Common myeloid progenitor, CD34-positive (primary cell): ENCODE data around the gene VPS52.

Source experiments
- CTCF ChIA-PET: fragments of 350-600 bp; sonication (Branson Sonifier 250); formaldehyde crosslinking; loops from one replicate; lab custom pipeline; 2021; ENCODE audit warnings: antibody characterized with exemption; lab: Charles Lee
- POLR2A ChIA-PET: fragments of 350-600 bp; sonication (Branson Sonifier 250); formaldehyde crosslinking; loops from one replicate; lab custom pipeline; 2021; ENCODE audit warnings: antibody characterized with exemption; lab: Charles Lee
- DNase-seq, 3 donors: peaks; one replicate each; pipeline versions ENCODE4 v3.0.0 to v3.0.0-alpha.2; 2013
- H3K27ac ChIP-seq, 2 experiments: 1 replicate in 1 of 2; 2 replicates in 1 of 2; pipeline ENCODE4 v1.7.0; 2013; ENCODE audit warnings: inconsistent platforms in 2 of 2, low read length in 2 of 2, mild to moderate bottlenecking in 2 of 2, low read depth in 1 of 2, moderate library complexity in 1 of 2; ENCODE audit not compliant: severe bottlenecking in 2 of 2, insufficient read depth in 1 of 2, poor library complexity in 1 of 2
- H3K27me3 ChIP-seq, 5 experiments: replicated peaks in 2 of 5; 1 replicate in 3 of 5; 2 replicates in 2 of 5; pipeline versions ENCODE4 v1.6.1 to v1.7.0; 2013; ENCODE audit warnings: low read length in 4 of 5, mild to moderate bottlenecking in 2 of 5, moderate library complexity in 2 of 5, inconsistent platforms in 1 of 5; ENCODE audit not compliant: insufficient read depth in 5 of 5, control insufficient read depth in 4 of 5
- H3K36me3 ChIP-seq, 4 experiments: 1 replicate in 2 of 4; 2 replicates in 2 of 4; pipeline versions ENCODE4 v1.6.1 to v1.7.0; 2013; ENCODE audit warnings: low read length in 3 of 4, control low read depth in 1 of 4, mild to moderate bottlenecking in 1 of 4; ENCODE audit not compliant: control insufficient read depth in 4 of 4, insufficient read depth in 4 of 4
- H3K4me1 ChIP-seq, 4 experiments: 1 replicate in 3 of 4; 2 replicates in 1 of 4; pipeline versions ENCODE4 v1.6.1 to v1.7.1; 2013; ENCODE audit warnings: low read length in 3 of 4, mild to moderate bottlenecking in 3 of 4, control low read depth in 1 of 4, inconsistent platforms in 1 of 4, moderate library complexity in 1 of 4; ENCODE audit not compliant: control insufficient read depth in 4 of 4, insufficient read depth in 4 of 4; ENCODE audit errors: control extremely low read depth in 1 of 4
- H3K4me3 ChIP-seq, 7 experiments: 1 replicate in 4 of 7; 2 replicates in 3 of 7; pipeline versions ENCODE4 v1.5.1 to v1.7.0; 2013; ENCODE audit warnings: mild to moderate bottlenecking in 7 of 7, low read length in 6 of 7, moderate library complexity in 6 of 7, inconsistent platforms in 2 of 7, low read depth in 2 of 7, control low read depth in 1 of 7; ENCODE audit not compliant: insufficient read depth in 4 of 7, control insufficient read depth in 1 of 7; ENCODE audit errors: extremely low read depth in 1 of 7
- H3K9me3 ChIP-seq, 5 experiments: 1 replicate in 4 of 5; 2 replicates in 1 of 5; pipeline versions ENCODE4 v1.6.1 to v1.7.1; 2013; ENCODE audit warnings: low read length in 4 of 5, mild to moderate bottlenecking in 2 of 5, inconsistent platforms in 1 of 5, low read depth in 1 of 5, moderate library complexity in 1 of 5; ENCODE audit not compliant: control insufficient read depth in 4 of 5, insufficient read depth in 2 of 5; ENCODE audit errors: control extremely low read depth in 1 of 5
- WGBS: methylation state at CpG from one replicate; pipeline ENCODE4 v1.1.5; 2013; ENCODE audit not compliant: insufficient coverage; 5-methylcytosine and 5-hydroxymethylcytosine counted together

VPS52 gene

DNA sequence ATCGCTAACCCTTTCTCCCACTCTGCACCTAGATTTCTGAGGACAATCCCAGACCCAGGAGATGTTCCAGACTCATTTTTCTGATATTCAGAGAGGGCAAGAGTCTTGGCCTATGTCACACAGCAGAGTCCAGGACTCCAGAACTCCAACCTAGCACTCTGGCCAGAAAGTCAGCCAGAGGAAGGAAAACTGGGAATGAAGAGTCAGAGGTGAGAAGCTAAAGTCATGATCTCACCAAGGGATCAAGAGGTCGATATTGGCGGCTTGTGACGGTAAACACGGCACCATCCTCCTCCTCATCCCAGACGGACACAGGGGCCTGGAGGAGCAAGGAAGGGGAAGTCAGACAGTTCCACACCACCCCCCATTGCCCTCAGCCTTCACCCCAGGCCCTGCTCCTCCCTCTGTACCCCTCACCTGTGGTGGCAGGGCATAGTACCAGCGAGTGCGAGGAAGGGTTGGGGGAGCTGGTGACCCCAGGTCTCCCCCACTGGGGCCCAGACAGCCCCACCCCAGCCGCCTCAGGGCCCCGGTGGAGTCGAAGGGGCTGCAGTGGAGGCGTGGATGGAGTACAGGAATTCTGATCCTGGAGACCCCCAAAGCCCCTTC lies 25.2 kb upstream of the VPS52 start:
- peak overlapping the region in 1 of 2 experiments; percentile 93 for H3K27ac ChIP-seq
- H3K27me3 ChIP-seq, result no peaks in the 10 kb centered on the region
- DNase-seq, result no peak
- CTCF ChIA-PET, result interaction anchor here (1.0 to 5.8 kb wide), 4 partner anchors 8 to 17 kb away, joined by 3 to 96 read pairs (median 16); partner anchors contain the start of genes B3GALT4, PFDN6, TAPBP and WDR46
- 85% methylated on average over 6 of the region's 12 CpGs for WGBS
- H3K4me1 ChIP-seq, result peaks cover 0 to 31% (median 27%) of the 10 kb centered on the region in 4 experiments
- POLR2A ChIA-PET, result interaction anchor here (0.6 to 2.0 kb wide), 4 partner anchors 8 to 27 kb away, joined by 3 to 4 read pairs (median 4); partner anchors contain the start of genes B3GALT4, RPS18, VPS52 and WDR46
- H3K9me3 ChIP-seq, result no peaks in the 10 kb centered on the region
- peak overlapping the region in 5 of 7 experiments; percentile 79 to 94 (median 87) for H3K4me3 ChIP-seq
- peaks cover 9 to 56% (median 43%) of the 10 kb centered on the region in 4 experiments for H3K36me3 ChIP-seq

- peaks cover 9 to 62% (median 49%) of the 10 kb centered on the region in 4 experiments for H3K36me3 ChIP-seq
- WGBS, result 97% methylated on average over 13 of the region's 15 CpGs
- POLR2A ChIA-PET, result interaction anchor here (2.0 kb wide), 1 partner anchor 18 kb away, joined by 4 read pairs; the partner anchor contains the start of gene B3GALT4
- no peaks in the 10 kb centered on the region for H3K9me3 ChIP-seq
- H3K27ac ChIP-seq, result peak overlapping the region in 1 of 2 experiments; percentile 29
- no peaks in the 10 kb centered on the region for H3K27me3 ChIP-seq
- DNase-seq, result no peak
- no peak overlapping the region for H3K4me3 ChIP-seq
- CTCF ChIA-PET, result interaction anchor here (1.1 to 5.8 kb wide), 2 partner anchors 16 to 18 kb away, joined by 3 to 96 read pairs; partner anchors contain the start of genes B3GALT4 and TAPBP
- peaks cover 0 to 37% (median 27%) of the 10 kb centered on the region in 4 experiments for H3K4me1 ChIP-seq
Measured at GRCh38 chr6:33295621-33296369, 24.1 kb upstream of the VPS52 start.

DNA sequence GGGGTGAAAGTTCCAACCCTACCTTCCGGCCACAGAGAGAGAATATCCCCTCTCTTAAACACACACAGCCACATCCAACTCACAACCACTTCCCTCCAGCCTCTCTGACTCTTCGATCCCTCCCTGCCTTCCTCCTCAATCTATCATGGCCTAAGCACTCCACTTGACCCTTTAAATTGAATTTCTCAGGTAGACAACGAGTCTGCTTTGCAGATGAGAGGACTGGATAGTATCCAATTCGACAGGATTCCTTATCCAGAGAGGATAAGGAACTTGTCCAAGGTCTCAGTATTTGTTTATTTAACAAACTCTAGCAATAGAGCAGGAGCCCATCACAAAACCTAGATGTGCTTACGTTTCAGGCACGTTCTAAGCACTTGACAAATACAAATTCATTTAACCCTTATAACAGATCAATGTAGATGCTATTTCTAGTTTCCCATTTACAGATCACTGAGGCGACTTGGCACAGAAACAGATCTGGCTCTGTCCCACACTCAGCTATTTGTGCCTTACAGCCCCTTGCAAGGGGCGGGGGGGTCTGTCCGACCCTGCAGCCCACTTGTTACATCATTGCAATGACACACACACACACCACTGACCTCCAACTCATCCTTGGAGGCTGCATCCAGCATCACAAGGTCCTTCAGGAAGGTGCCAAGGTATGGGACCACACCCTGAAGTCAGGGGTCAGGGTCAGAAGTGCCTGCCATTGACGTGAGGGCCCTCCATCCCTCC lies 22.6 kb upstream of the VPS52 start:
- POLR2A ChIA-PET, result no interaction called here
- CTCF ChIA-PET, result interaction anchor here (5.8 kb wide), 1 partner anchor 14 kb away, joined by 96 read pairs; the partner anchor contains the start of gene B3GALT4

DNA sequence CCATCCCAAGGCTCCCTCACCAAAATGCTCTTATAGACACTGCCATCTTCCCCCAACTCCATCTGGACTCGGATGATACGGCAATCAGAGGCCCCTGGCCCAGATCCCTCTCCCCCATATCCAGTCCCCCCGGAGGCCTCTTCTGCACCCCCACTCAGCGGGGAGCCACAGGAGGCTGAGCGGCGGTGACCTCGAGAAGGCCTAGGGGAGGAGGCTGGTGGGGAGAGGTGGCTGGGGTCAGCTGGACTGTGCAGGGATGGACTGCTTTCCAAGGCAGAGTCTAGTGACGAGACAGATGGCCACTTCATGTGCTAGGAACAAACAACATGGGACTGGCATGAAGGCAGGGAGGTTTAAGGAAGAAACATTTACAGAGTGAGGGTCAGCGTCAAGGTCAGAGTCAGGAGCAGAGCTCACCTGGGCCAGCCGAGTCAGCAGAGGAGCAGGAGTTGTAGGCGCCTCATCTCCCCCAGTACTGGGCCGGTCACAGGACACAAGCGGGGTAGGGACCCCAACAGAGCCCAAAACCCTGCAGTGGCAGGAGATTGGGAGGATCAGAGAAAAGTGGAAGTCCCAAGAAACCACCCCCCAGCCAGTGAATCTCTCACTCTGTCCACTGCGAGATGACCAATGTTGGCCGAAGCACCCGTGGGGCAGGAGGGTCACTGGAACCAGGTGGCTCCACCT lies 21.5 kb upstream of the VPS52 start:
- Histone ChIP-seq H3K27ac (no peak overlapping the region), H3K9me3 (no peaks in the 10 kb centered on the region), H3K27me3 (no peaks in the 10 kb centered on the region), H3K4me3 (no peak overlapping the region), H3K4me1 (peaks cover 0 to 35% (median 30%) of the 10 kb centered on the region in 4 experiments), H3K36me3 (peaks cover 9 to 68% (median 50%) of the 10 kb centered on the region in 4 experiments)
- WGBS, result 99% methylated on average over 9 of the region's 16 CpGs
- POLR2A ChIA-PET, result no interaction called here
- no peak for DNase-seq
- CTCF ChIA-PET, result interaction anchor here (0.6 to 6.3 kb wide), 3 partner anchors 12 to 16 kb away, joined by 3 to 53 read pairs (median 5); partner anchors contain the start of gene B3GALT4

More for the DNA sequence above, 22.6 kb upstream of the VPS52 start:
- Histone ChIP-seq H3K27me3 (no peaks in the 10 kb centered on the region), H3K4me1 (peaks cover 0 to 32% (median 26%) of the 10 kb centered on the region in 4 experiments), H3K9me3 (no peaks in the 10 kb centered on the region), H3K27ac (no peak overlapping the region), H3K36me3 (peaks cover 9 to 66% (median 50%) of the 10 kb centered on the region in 4 experiments), H3K4me3 (no peak overlapping the region)
- DNase-seq, result no peak
- WGBS, result 98% methylated on average over 7 of the region's 10 CpGs

GRCh38 chr6:33290459-33290858 lies 18.8 kb upstream of the VPS52 start:
- DNase-seq, result no peak
- Histone ChIP-seq H3K4me1 (peaks cover 0 to 31% (median 23%) of the 10 kb centered on the region in 4 experiments), H3K9me3 (no peaks in the 10 kb centered on the region), H3K4me3 (peak overlapping the region in 5 of 7 experiments; percentile 74 to 98 (median 84)), H3K27ac (peak overlapping the region in 1 of 2 experiments; percentile 93), H3K27me3 (no peaks in the 10 kb centered on the region), H3K36me3 (peaks cover 8 to 70% (median 54%) of the 10 kb centered on the region in 4 experiments)
- ChIA-PET POLR2A (interaction anchor here (0.6 to 1.8 kb wide), 2 partner anchors 9 to 1623 kb away, joined by 3 to 5 read pairs; partner anchors contain the start of gene RGL2), CTCF (interaction anchor here (1.0 to 6.3 kb wide), 6 partner anchors 8 to 18 kb away, joined by 3 to 53 read pairs (median 6); partner anchors contain the start of genes B3GALT4 and RGL2)
- WGBS, result 75% methylated on average over 1 of the region's 7 CpGs
